Hematopoietic multipotent progenitor cell treated with erythropoietin and hydrocortisone succinate and interleukin-3 and kit ligand, for 17 days (in vitro differentiated cells): ENCODE results near the gene SCARB2.
A peak's percentile ranks its signal among the peaks of the same experiment; 100 is the strongest.

ENCODE experiments used
- DNase-seq: peaks from one replicate; pipeline ENCODE4 v3.0.0-alpha.2; 2015; ENCODE audit warnings: low spot score

SCARB2 gene

DNA sequence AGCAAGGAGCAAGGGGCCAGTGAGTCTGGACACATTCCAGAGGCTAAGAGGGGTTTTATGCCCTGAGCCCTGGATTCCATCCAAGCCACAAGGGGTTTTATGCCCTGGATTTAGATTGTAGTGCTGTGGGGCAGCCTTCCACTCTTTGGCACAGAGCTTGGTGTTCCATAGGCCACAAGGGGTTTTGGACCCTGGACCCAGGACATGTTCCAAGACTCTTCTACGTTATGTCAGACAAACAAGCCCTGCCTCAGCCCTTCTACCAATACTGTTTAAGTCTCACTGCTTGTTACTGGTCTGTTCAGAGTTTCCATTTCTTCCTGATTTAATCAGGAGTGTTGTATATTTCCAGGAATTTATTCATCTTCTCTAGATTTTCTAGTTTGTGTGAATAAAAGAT is 12.8 kb upstream of the SCARB2 start:
- DNase-seq = no peak

DNA sequence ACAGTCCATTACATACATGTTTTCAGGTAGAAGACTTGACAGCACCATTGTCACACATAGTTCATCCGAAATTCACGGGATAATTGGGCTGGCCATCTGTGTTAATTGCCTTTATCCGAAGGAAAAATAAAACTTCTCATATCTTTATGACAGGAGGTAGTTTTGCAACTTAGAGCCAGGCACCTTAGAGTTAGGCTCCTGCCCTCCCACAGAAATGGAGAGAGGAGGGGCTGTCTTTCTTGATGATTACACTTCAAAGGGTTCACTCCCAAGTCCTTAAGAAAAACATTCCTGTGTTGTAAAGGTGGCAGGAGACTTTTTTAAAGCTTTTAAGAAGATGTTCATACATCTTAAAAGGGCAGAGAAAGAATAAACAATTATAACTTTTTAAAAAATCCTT is 10.5 kb upstream of the SCARB2 start:
- no peak for DNase-seq

DNA sequence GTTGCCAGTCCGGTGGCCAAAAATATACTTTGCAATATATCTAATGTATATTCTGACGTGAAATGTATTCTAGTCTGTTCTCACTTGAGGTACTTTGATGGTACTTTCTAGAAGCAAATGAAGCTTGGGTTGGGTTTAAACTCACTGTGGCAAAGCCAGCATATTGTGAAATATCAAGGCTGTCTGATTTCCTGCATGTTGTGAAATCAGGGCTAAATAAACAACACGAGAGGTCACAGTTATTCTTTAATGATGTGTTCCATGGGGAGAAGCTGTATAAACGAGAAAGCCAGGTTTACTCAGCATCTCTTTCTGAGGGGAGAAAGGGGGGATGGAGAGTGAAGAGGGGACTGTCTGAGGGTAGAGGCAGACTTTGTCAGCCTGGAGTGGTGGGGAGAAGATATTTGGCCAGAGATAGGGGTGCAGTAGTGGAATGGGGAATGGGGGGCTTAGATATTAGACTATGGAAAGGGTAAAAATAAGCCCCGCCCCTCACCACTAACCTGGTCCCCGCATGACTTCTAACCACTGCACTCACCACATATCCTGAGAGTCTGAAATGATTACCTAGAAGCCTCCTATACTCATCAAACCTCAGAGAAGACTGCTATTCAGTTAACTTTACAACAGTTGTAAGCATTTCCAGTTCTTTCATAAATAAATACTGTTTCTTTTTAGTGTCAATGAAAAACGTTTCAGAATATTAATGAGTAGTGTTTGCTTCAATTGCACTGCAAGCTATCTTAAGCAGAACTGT is 5.9 kb upstream of the SCARB2 start:
- no peak for DNase-seq

DNA sequence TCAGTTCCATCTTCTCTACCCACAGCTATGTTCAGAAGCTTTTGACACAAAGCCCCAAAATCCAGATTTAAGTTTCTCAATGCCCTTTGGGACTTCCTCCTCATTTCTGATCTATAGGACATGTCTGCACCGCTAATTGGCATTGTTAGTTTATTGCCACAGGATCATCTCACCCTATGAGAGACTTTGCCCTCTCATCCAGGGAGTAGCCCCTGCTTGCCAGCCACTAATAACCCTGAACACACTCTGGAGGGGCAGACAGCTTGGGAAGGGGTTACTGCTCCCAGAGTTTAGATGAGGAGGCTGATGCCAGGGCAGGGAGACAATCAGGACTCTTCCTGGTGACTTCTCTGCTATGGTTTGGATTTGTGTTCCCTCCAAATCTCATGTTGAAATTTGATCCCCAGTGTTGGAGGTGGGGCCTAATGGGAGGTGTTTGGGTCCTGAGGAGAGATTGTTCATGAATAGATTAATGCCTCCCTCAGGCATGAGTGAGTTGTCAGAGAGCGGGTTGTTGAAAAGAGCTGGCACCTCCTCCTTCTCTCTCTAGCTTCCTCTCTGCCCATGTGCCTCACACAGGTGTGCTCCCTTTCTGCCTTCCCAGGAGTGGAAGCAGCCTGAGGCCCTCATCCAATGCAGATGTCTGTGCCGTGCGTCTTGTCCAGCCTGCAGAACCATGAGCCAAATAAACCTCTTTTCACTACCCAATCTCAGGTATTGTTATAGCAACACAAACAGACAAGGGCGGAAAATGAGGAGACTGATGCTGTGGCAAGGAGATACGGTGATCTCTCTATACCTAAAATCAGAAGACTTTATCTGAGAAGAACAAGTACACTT is 3.6 kb upstream of the SCARB2 start:
- DNase-seq = no peak

DNA sequence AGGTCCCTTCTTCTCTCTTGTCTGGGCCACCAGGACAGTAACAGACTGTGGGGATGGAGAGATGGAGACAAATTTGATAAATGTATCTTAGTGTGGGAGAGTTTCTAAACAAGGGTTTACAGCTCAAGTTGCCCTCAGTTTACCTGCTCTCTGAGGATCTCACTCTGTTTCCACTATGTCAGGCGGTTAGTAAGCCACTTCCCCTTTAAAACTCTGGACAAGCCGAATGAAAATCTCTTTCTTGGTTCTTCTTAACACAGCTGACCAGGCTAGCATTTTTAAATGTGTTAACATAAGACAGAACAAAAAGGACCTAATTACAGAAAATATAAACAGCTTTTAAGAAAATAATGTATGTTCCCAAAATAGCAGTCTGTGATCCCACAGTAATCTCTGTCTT is 2.9 kb upstream of the SCARB2 start:
- DNase-seq = no peak

DNA sequence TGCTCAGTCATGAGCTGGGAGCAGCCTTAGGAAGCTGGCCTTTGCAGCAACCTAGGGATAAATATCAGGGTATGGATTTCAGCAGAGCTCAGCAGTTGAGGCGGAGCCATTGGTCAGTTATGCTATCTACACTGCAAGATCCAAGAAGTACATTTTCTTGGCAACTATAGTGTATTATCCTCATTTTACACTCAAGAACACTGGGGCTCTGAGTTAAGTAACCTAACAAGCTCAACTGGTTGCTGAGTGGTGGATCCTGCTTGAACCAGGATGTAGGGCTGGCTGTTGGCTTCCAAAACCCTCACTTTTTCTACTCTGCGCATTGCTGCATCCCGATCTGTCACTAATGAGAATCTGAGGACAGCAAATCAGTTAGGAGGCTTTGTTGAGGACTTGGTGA is 1.5 kb upstream of the SCARB2 start:
- DNase-seq = no peak

DNA sequence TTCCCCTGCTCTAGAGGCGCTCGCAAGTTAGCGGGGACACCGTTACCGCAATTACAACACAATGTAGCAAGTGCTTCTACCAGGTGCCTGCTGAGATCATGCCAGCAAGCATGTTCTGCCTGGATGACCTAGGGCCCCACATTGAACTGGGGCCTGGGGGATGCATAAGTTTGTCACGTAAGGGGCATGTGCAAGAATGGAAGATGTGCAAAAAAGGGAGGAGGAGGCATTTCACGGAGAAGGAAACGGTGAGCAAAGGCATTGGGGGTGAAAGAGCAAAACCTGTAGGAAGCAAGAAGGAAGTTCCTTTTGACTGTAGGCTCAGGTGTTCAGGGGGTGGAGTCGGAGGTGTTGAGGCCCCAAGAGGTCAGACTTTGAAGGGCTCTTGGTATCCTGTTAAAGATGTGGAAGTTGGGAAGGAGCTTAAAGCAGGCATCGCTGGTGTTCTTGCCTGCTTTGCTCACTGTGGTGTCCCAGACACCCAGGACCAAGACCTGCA is 602 bp upstream of the SCARB2 start:
- no peak for DNase-seq

GRCh38 chr4:76212851-76213414 is 691 bp downstream of the SCARB2 start:
- DNase-seq = no peak

GRCh38 chr4:76211769-76212708 is 1.6 kb downstream of the SCARB2 start:
- no peak for DNase-seq

GRCh38 chr4:76210452-76210851 is 3.2 kb downstream of the SCARB2 start:
- no peak for DNase-seq

DNA sequence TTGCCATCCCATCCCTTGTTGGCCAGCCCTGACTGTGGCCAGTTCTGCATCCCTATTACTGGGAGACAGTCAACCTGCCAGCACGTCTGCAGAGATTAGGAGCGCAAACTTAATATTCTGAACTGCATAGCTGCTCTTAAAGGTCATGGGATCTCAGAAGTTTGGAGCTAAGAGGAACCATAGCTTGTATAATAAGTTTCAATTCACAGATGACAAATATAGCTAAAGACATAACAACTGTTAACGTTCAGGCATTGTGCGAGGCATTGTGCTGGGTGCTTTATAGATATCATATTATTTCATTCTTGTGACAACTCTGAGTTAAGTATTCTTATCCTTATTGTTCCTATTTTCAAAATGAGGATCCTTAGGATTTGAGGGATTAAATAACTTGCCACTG is 3.7 kb downstream of the SCARB2 start:
- DNase-seq = no peak

DNA sequence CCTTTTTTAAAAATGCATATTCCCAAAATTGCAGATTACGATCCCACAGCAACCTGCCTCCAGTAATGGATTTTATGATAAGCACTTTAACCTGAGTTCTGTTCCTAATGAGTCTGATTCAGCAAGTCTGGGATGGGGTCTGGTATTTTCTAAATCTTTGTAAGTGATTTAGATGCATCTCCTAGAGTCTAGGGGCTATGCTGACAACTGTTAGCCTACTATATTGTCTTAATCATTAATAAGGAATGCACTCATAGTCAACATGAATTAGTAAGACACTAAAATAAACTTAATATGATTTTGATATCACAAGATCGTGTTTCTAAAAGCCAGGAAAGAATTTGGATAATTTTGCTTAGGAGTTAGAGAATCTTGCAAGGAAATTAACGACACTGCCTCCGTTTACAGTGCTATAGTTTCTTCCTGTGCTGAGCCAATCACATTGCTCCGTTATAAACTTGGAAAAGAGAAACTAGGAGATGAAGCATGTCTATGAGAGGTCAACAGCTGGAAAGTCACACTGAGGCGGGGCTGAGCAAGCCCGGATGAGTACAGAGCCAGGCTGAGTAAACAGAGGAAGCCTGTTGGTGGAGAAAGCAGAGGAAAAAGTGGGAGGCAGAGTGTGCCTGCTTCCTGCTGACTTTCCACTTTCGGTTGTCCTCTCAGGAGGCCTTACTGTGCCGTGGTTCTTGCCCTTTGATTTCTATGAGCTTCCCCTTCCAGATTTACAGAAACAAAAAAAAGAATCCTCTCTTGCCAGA is 5.4 kb downstream of the SCARB2 start:
- DNase-seq = peak; percentile 31

GRCh38 chr4:76207549-76207948 is 6.1 kb downstream of the SCARB2 start:
- DNase-seq = no peak

DNA sequence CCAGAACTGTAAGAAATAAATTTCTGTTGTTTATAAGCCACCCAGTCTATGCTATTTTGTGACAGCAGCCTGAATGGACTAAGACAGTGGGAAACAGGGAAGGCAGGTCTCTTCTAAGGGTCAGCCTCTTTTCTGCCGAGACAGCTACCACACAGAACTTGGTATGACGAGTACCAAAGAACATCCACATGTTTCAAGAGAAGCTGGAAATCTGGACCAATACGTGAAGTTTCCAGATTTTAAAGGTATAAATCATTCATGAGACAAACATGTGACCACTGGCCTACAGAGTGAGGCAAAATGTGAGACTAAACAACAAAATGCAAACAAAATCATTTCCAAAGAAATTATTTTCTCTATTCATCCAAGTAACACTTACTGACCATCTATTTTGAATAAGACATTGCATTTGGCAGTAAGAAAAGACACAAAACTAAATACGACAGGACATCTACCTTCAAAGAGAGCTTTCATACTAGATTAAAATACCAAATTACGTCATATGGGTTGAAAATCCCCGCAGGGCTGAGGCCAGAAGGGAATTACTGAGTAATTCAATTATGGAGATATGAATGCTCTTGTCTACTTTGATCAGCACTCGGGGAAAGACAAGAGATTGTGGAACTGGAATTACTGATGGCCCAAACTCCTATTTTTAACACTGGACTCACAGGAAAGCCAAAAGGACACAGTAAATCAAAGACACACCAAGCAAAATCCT is 7.2 kb downstream of the SCARB2 start:
- no peak for DNase-seq

GRCh38 chr4:76205476-76205875 is 8.1 kb downstream of the SCARB2 start:
- DNase-seq = no peak

DNA sequence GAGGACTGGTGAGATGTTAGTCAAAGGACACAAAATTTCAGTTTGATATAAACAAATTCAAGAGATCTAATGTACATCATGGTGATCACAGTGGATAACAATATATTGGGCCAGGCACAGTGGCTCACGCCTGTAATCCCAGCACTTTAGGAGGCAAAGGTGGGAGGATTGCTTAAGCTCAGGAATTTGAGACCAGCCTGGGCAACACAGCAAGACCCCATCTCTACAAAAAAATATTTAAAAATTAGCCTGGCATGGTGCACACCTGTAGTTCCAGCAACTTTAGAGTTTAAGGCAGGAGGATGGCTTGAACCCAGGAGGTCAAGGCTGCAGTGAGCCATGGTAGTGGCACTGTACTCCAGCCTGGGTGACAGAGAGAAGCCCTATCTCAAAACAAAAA is 8.7 kb downstream of the SCARB2 start:
- DNase-seq = no peak

GRCh38 chr4:76203541-76203940 is 10.1 kb downstream of the SCARB2 start:
- no peak for DNase-seq

DNA sequence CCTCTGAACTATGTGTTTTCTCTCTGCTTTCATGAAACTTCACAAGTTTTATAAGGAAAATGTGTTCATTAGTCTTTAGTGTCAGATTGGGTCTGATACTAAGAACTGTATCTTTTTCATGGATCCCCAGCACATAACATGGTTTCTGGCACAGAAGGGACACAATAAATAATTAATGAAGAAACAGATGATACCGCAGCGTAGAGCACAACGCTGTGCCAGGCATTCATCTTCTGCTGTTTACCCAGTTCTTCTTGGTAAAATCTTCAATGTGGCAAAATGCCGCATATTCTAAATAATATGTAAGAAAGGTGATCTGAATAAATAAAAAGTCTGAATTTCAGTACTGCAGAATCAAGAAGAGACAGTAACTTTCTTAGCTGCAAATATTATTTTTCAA is 12.3 kb downstream of the SCARB2 start:
- DNase-seq = no peak

- DNase-seq = peak; percentile 46
Measured at GRCh38 chr4:76200771-76201231, 12.8 kb downstream of the SCARB2 start.

GRCh38 chr4:76199664-76200211 is 13.9 kb downstream of the SCARB2 start:
- peak; percentile 37 for DNase-seq
